Glutamatergic neuron (in vitro differentiated cells): Measurements from ENCODE around the gene INSIG1. TPM values are rescaled to one million over a fixed set of nuclear protein-coding genes. Genes with fewer than 3 reads are reported as not detected.

Source experiments
- DNase-seq: peaks from one replicate; pipeline ENCODE4 v3.0.0; 2022
- H3K27ac Mint-ChIP-seq: one replicate; pipeline ENCODE4 v1.8.0; 2020; ENCODE audit warnings: mild to moderate bottlenecking, mixed read lengths, inconsistent platforms; ENCODE audit not compliant: unreplicated experiment
- H3K27me3 Mint-ChIP-seq: one replicate; pipeline ENCODE4 v1.8.0; 2020; ENCODE audit warnings: mild to moderate bottlenecking, moderate library complexity, mixed read lengths, inconsistent platforms; ENCODE audit not compliant: unreplicated experiment
- H3K36me3 Mint-ChIP-seq: one replicate; pipeline ENCODE4 v1.8.0; 2020; ENCODE audit warnings: mild to moderate bottlenecking, mixed read lengths, inconsistent platforms; ENCODE audit not compliant: unreplicated experiment
- H3K4me1 Mint-ChIP-seq: one replicate; pipeline ENCODE4 v1.8.0; 2020; ENCODE audit warnings: mild to moderate bottlenecking, low read depth, mixed read lengths, inconsistent platforms; ENCODE audit not compliant: unreplicated experiment
- H3K4me3 Mint-ChIP-seq: one replicate; pipeline ENCODE4 v1.8.0; 2020; ENCODE audit warnings: mild to moderate bottlenecking, mixed read lengths, inconsistent platforms; ENCODE audit not compliant: unreplicated experiment
- H3K9me3 Mint-ChIP-seq: one replicate; pipeline ENCODE4 v1.8.0; 2020; ENCODE audit warnings: mild to moderate bottlenecking, moderate library complexity, mixed read lengths, inconsistent platforms; ENCODE audit not compliant: unreplicated experiment
- CTCF ChIP-seq: fragments of 200-600 bp; sonication (generic); IDR thresholded peaks from one replicate; pipeline ENCODE4 v1.5.0; 2021; ENCODE audit not compliant: partially characterized antibody, unreplicated experiment
- long read RNA-seq: library from polyadenylated mRNA; unstranded; transcript quantifications from one replicate; pipeline ENCODE4 v2.0.0, GENCODE V29; 2020; ENCODE audit not compliant: unreplicated experiment
- total RNA-seq: library from RNA; stranded (reverse); fragmentation: NEBNext Ultra II Directional; extraction: Animal tissue kit (Norgen Biotek cat#: 25700); gene quantifications from one replicate; pipeline ENCODE4 v1.2.1, GENCODE V29; 2021; ENCODE audit not compliant: unreplicated experiment

The INSIG1 gene
- 95.2 TPM for total RNA-seq
- long read RNA-seq, transcript INSIG1-201 (6 exons, 3,010 nt) = major isoform, 47 of 61 reads
- long read RNA-seq, partial matches to known transcripts = 4 of 61 reads
- long read RNA-seq, other reads (novel, unspliced or antisense) = 9 of 61 reads

- peak; percentile 94 for DNase-seq
- peak within 1 kb of the TSS; percentile 94 for H3K4me3 Mint-ChIP-seq
- H3K4me1 Mint-ChIP-seq = peaks cover 22% of the 10 kb centered on the region
- peaks cover 13% of the 10 kb centered on the region for H3K36me3 Mint-ChIP-seq
- H3K27me3 Mint-ChIP-seq = peaks cover 14% of the 10 kb centered on the region
- peaks cover 10% of the 10 kb centered on the region for H3K9me3 Mint-ChIP-seq
- peak within 1 kb of the TSS; percentile 96 for H3K27ac Mint-ChIP-seq
- no peak for TF ChIP-seq CTCF
These were observed at the start of gene INSIG1 for GRCh38 chr7:155297517-155298287. Gene INSIG1, plus strand, starts transcription at chr7:155297878. Its CDS starts 408 bp downstream, at chr7:155298286.

GRCh38 chr7:155248366-155248756 is 49.3 kb upstream of the INSIG1 start:
- H3K36me3 Mint-ChIP-seq = peaks cover 13% of the 10 kb centered on the region
- H3K9me3 Mint-ChIP-seq = peaks cover 7% of the 10 kb centered on the region
- peaks cover 6% of the 10 kb centered on the region for H3K27me3 Mint-ChIP-seq
- no peak for DNase-seq
- no peak for TF ChIP-seq CTCF
- no peak overlapping the region for H3K27ac Mint-ChIP-seq
- H3K4me3 Mint-ChIP-seq = no peak overlapping the region
- no peaks in the 10 kb centered on the region for H3K4me1 Mint-ChIP-seq

- Mint-ChIP-seq H3K27ac (no peak overlapping the region), H3K36me3 (peaks cover 5% of the 10 kb centered on the region), H3K9me3 (peaks cover 3% of the 10 kb centered on the region), H3K4me3 (no peak overlapping the region), H3K4me1 (no peaks in the 10 kb centered on the region), H3K27me3 (peaks cover 10% of the 10 kb centered on the region)
- no peak for TF ChIP-seq CTCF
- DNase-seq = no peak
These were observed 45.8 kb upstream of the INSIG1 start for GRCh38 chr7:155251831-155252230.

GRCh38 chr7:155252444-155252887 is 45.2 kb upstream of the INSIG1 start:
- Mint-ChIP-seq H3K36me3 (peaks cover 5% of the 10 kb centered on the region), H3K9me3 (no peaks in the 10 kb centered on the region), H3K4me1 (peaks cover 2% of the 10 kb centered on the region), H3K4me3 (no peak overlapping the region), H3K27ac (no peak overlapping the region), H3K27me3 (peaks cover 10% of the 10 kb centered on the region)
- no peak for DNase-seq
- TF ChIP-seq CTCF = no peak

- H3K27me3 Mint-ChIP-seq = peaks cover 11% of the 10 kb centered on the region
- no peaks in the 10 kb centered on the region for H3K9me3 Mint-ChIP-seq
- H3K27ac Mint-ChIP-seq = no peak overlapping the region
- TF ChIP-seq CTCF = no peak
- peaks cover 2% of the 10 kb centered on the region for H3K4me1 Mint-ChIP-seq
- peaks cover 5% of the 10 kb centered on the region for H3K36me3 Mint-ChIP-seq
- H3K4me3 Mint-ChIP-seq = no peak overlapping the region
- no peak for DNase-seq
These were observed 44.7 kb upstream of the INSIG1 start for GRCh38 chr7:155252892-155253501.
